ENCODE results near the gene METTL8. TPM values are rescaled to one million over a fixed set of nuclear protein-coding genes. Genes with fewer than 3 reads are reported as not detected.

METTL8 gene
- total and polyA plus RNA-seq, 2 of the 13 experiments (the other 11 are each of a cell fraction or from before 2014, with no cell fraction given) = 18.6 to 68.2 TPM

GRCh38 chr2:171416009-171416926 lies 17.5 kb downstream of the METTL8 start (continued):
- TF ChIP-seq SUZ12 (IDR thresholded peaks at IDR 0.05; ENCODE audit: low read depth, low read length) = no peak
- TF ChIP-seq IKZF4 (CRISPR knock-in tag; IDR thresholded peaks at IDR 0.05; ENCODE audit: borderline replicate concordance, low read depth, not compliant biosample characterization) = no peak
- TF ChIP-seq RXRA (CRISPR knock-in tag; IDR thresholded peaks at IDR 0.05) = no peak; the same call in 1 of the 2 replicates
- no peak for TF ChIP-seq TCF7 (IDR thresholded peaks at IDR 0.05; ENCODE audit: low read depth)
- TF ChIP-seq ZNF607 (CRISPR knock-in tag; IDR thresholded peaks at IDR 0.05; ENCODE audit: borderline replicate concordance) = no peak
- TF ChIP-seq KLF12 (CRISPR knock-in tag; IDR thresholded peaks at IDR 0.05; ENCODE audit: borderline replicate concordance) = no peak
- no peak for TF ChIP-seq ADNP (CRISPR knock-in tag; IDR thresholded peaks at IDR 0.05)
- TF ChIP-seq MYNN (CRISPR knock-in tag; IDR thresholded peaks at IDR 0.05; ENCODE audit: low read depth) = no peak
- TF ChIP-seq ZNF296 (CRISPR knock-in tag; conservative IDR thresholded peaks at IDR 0.05) = no peak
- TF ChIP-seq ZNF18 (CRISPR knock-in tag; IDR thresholded peaks at IDR 0.05; ENCODE audit: insufficient replicate concordance) = no peak
- TF ChIP-seq ZNF564 (CRISPR knock-in tag; IDR thresholded peaks at IDR 0.05) = no peak
- TF ChIP-seq ZNF333 (CRISPR knock-in tag; IDR thresholded peaks at IDR 0.05; ENCODE audit: borderline replicate concordance) = no peak
- peak; percentile 27; the same call in 1 of the 2 replicates for TF ChIP-seq FOXK1 (CRISPR knock-in tag; IDR thresholded peaks at IDR 0.05; ENCODE audit: borderline replicate concordance, low read depth)
- TF ChIP-seq ZNF10 (CRISPR knock-in tag; IDR thresholded peaks at IDR 0.05; ENCODE audit: borderline replicate concordance, low read depth) = no peak
- peak in 1 of 2 experiments; percentile 58; a peak in 1 of 4 replicates for TF ChIP-seq KLF16 (CRISPR knock-in tag; IDR thresholded peaks at IDR 0.05)
- peak; percentile 26; the same call in 1 of the 2 replicates for TF ChIP-seq CCDC6 (CRISPR knock-in tag; IDR thresholded peaks at IDR 0.05)
- TF ChIP-seq, protein P1, sequence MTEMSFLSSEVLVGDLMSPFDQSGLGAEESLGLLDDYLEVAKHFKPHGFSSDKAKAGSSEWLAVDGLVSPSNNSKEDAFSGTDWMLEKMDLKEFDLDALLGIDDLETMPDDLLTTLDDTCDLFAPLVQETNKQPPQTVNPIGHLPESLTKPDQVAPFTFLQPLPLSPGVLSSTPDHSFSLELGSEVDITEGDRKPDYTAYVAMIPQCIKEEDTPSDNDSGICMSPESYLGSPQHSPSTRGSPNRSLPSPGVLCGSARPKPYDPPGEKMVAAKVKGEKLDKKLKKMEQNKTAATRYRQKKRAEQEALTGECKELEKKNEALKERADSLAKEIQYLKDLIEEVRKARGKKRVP (CRISPR knock-in tag; IDR thresholded peaks at IDR 0.05) = peak in 1 of 2 experiments; percentile 5; a peak in 1 of 4 replicates
- no peak for TF ChIP-seq KLF6 (CRISPR knock-in tag; IDR thresholded peaks at IDR 0.05)
- no peak for TF ChIP-seq NFE2L1 (CRISPR knock-in tag; IDR thresholded peaks at IDR 0.05; ENCODE audit: borderline replicate concordance)
- no peak for TF ChIP-seq MTA3 (CRISPR knock-in tag; IDR thresholded peaks at IDR 0.05)
- TF ChIP-seq NFE2 (CRISPR knock-in tag; IDR thresholded peaks at IDR 0.05) = no peak
- TF ChIP-seq HES4 (CRISPR knock-in tag; IDR thresholded peaks at IDR 0.05; ENCODE audit: borderline replicate concordance) = no peak
- no peak for TF ChIP-seq RARA (CRISPR knock-in tag; IDR thresholded peaks at IDR 0.05)
- no peak for TF ChIP-seq ZSCAN5A (CRISPR knock-in tag; IDR thresholded peaks at IDR 0.05; ENCODE audit: borderline replicate concordance)
- TF ChIP-seq GATA4 (IDR thresholded peaks at IDR 0.05; ENCODE audit: borderline replicate concordance, low read depth) = no peak

Measured in HepG2 (cell line).